HCT116 (cell line): ENCODE results near the gene ADAMTS16. TPM values are rescaled to one million over a fixed set of nuclear protein-coding genes. Genes with fewer than 3 reads are reported as not detected.

Source experiments
- ATAC-seq: fragments of 200-7000 bp; cut with Tn5 transposase; 2 replicates; pipeline ENCODE4 v1.9.1; 2020; ENCODE audit warnings: mild to moderate bottlenecking, moderate library complexity
- BruUV-seq: library from RNA; stranded (reverse); fragments of 400-500 nt; replicated peaks from 2 replicates; lab custom pipeline; 2021; lab: Mats Ljungman, UMichigan
- CTCF ChIA-PET: fragments of 300-600 bp; sonication (Branson Sonifier 250); formaldehyde crosslinking; loops from one replicate; lab custom pipeline; 2021; ENCODE audit warnings: antibody characterized with exemption; lab: Charles Lee
- POLR2A ChIA-PET: fragments of 300-600, 350-600 bp; sonication (Branson Sonifier 250); formaldehyde crosslinking; loops from one replicate; lab custom pipeline; 2021; ENCODE audit warnings: antibody characterized with exemption; lab: Charles Lee
- RAD21 ChIA-PET, 2 experiments: fragments of 300-600 bp; sonication (Branson Sonifier 250); formaldehyde crosslinking; loops; one replicate each; lab custom pipeline; 2023; ENCODE audit warnings: low total read pairs in 2 of 2; ENCODE audit not compliant: uncharacterized antibody in 2 of 2, unreplicated experiment in 2 of 2, low non-redundant PET in 1 of 2; lab: Charles Lee
- DNase-seq: peaks from one replicate; pipeline ENCODE4 v3.0.0-alpha.2; 2010; ENCODE audit warnings: low read depth, low spot score
- H2AFZ ChIP-seq: fragments of 200-600 bp; shearing (Covaris generic), sonication (generic); 2 replicates; pipeline ENCODE4 v1.6.1; 2017; ENCODE audit warnings: low read depth, mixed run types, mixed read lengths, antibody characterized with exemption, low read length; ENCODE audit not compliant: poor library complexity, severe bottlenecking
- H3K27ac ChIP-seq: 2 replicates; pipeline ENCODE4 v1.5.1; 2012; ENCODE audit warnings: low read depth, low read length
- H3K27me3 ChIP-seq: fragments of 200-600 bp; sonication (generic); 2 replicates; pipeline ENCODE4 v1.6.1; 2016; ENCODE audit warnings: mixed run types, low read length, mixed read lengths; ENCODE audit not compliant: insufficient read depth
- H3K36me3 ChIP-seq, 2 experiments: fragments of 200-500 bp in 1 of 2; fragments of 200-600 bp in 1 of 2; sonication (Bioruptor generic) in 1 of 2; sonication (generic) in 1 of 2; 2 replicates each; pipeline versions ENCODE4 v1.5.1 to v1.6.1; 2014 to 2016; ENCODE audit warnings: low read length in 2 of 2, inconsistent platforms in 1 of 2, mixed read lengths in 1 of 2, mixed run types in 1 of 2; ENCODE audit not compliant: insufficient read depth in 2 of 2, control insufficient read depth in 1 of 2
- H3K4me1 ChIP-seq, 2 experiments: fragments of 200-600 bp in 1 of 2; sonication (generic) in 1 of 2; 2 replicates each; pipeline versions ENCODE4 v1.5.1 to v1.6.1; 2012 to 2017; ENCODE audit warnings: low read length in 2 of 2, inconsistent platforms in 1 of 2, mild to moderate bottlenecking in 1 of 2, mixed read lengths in 1 of 2, mixed run types in 1 of 2, moderate library complexity in 1 of 2; ENCODE audit not compliant: insufficient read depth in 2 of 2, control insufficient read depth in 1 of 2
- H3K4me2 ChIP-seq: fragments of 200-600 bp; sonication (generic); 2 replicates; pipeline ENCODE4 v1.6.1; 2017; ENCODE audit warnings: mixed run types, low read length, mixed read lengths
- H3K4me3 ChIP-seq, 2 experiments: fragments of 200-600 bp in 1 of 2; sonication (generic) in 1 of 2; replicated peaks in 1 of 2; 2 replicates each; pipeline ENCODE4 v1.5.1; 2011 to 2016; ENCODE audit warnings: low read length in 2 of 2, control low read depth in 1 of 2, low read depth in 1 of 2, mild to moderate bottlenecking in 1 of 2, mixed read lengths in 1 of 2, mixed run types in 1 of 2
- H3K79me2 ChIP-seq: fragments of 200-600 bp; sonication (generic); 2 replicates; pipeline ENCODE4 v1.6.1; 2017; ENCODE audit warnings: mild to moderate bottlenecking, mixed run types, low read length, moderate library complexity, mixed read lengths; ENCODE audit not compliant: insufficient read depth
- H3K9ac ChIP-seq: fragments of 200-600 bp; sonication (generic); 2 replicates; pipeline ENCODE4 v1.6.1; 2016; ENCODE audit warnings: low read length, mixed read lengths
- H3K9me2 ChIP-seq: fragments of 200-600 bp; sonication (generic), shearing (Covaris generic); 2 replicates; pipeline ENCODE4 v1.6.1; 2017; ENCODE audit warnings: mixed run types, mild to moderate bottlenecking, moderate library complexity; ENCODE audit not compliant: insufficient read depth
- H3K9me3 ChIP-seq, 2 experiments: fragments of 200-500 bp in 1 of 2; fragments of 200-600 bp in 1 of 2; sonication (Bioruptor generic) in 1 of 2; sonication (generic) in 1 of 2; 2 replicates each; pipeline ENCODE4 v1.6.1; 2014 to 2017; ENCODE audit warnings: low read length in 2 of 2, mixed read lengths in 2 of 2, inconsistent platforms in 1 of 2, low read depth in 1 of 2, mild to moderate bottlenecking in 1 of 2, mixed run types in 1 of 2, moderate library complexity in 1 of 2; ENCODE audit not compliant: control insufficient read depth in 1 of 2, insufficient read depth in 1 of 2
- H4K20me1 ChIP-seq: fragments of 200-600 bp; sonication (generic), shearing (Covaris generic); 2 replicates; pipeline ENCODE4 v1.6.1; 2017; ENCODE audit warnings: mixed run types, mild to moderate bottlenecking, moderate library complexity; ENCODE audit not compliant: insufficient read depth
- CBX3 ChIP-seq: IDR thresholded peaks from 2 replicates; pipeline ENCODE4 v1.6.1; 2012; ENCODE audit warnings: low read depth
- CEBPB ChIP-seq: IDR thresholded peaks from 2 replicates; pipeline ENCODE4 v1.6.1; 2012; ENCODE audit warnings: low read depth
- ELF1 ChIP-seq: IDR thresholded peaks from 2 replicates; pipeline ENCODE4 v1.6.1; 2012; ENCODE audit warnings: low read depth, borderline replicate concordance
- EZH2 ChIP-seq: fragments of 200-600 bp; sonication (generic); IDR thresholded peaks from 2 replicates; pipeline ENCODE4 v1.6.1; 2017; ENCODE audit warnings: antibody characterized with exemption, mixed run types
- EZH2phosphoT487 ChIP-seq: fragments of 200-600 bp; IDR thresholded peaks from 2 replicates; pipeline ENCODE4 v1.6.1; 2018; ENCODE audit warnings: antibody characterized with exemption, borderline replicate concordance
- FOSL1 ChIP-seq: IDR thresholded peaks from 2 replicates; pipeline ENCODE4 v1.6.1; 2012; ENCODE audit warnings: low read depth
- JUND ChIP-seq: IDR thresholded peaks from 2 replicates; pipeline ENCODE4 v1.6.1; 2012
- POLR2A ChIP-seq: IDR thresholded peaks from 2 replicates; pipeline ENCODE4 v1.7.0; 2011; ENCODE audit warnings: borderline replicate concordance; ENCODE audit not compliant: insufficient read depth, insufficient read length; ENCODE audit errors: extremely low read depth
- POLR2AphosphoS5 ChIP-seq: IDR thresholded peaks from 2 replicates; pipeline ENCODE4 v1.6.1; 2011; ENCODE audit warnings: mild to moderate bottlenecking, low read depth, low read length, moderate library complexity
- RAD21 ChIP-seq: IDR thresholded peaks from 2 replicates; pipeline ENCODE4 v1.6.1; 2012; ENCODE audit warnings: low read depth, mild to moderate bottlenecking
- SIN3A ChIP-seq: IDR thresholded peaks from 2 replicates; pipeline ENCODE4 v1.6.1; 2012; ENCODE audit warnings: low read depth
- SRF ChIP-seq: IDR thresholded peaks from 2 replicates; pipeline ENCODE4 v1.6.1; 2012; ENCODE audit warnings: low read depth
- TCF7L2 ChIP-seq: IDR thresholded peaks from 2 replicates; pipeline ENCODE4 v1.7.0; 2011; ENCODE audit warnings: borderline replicate concordance, inconsistent platforms; ENCODE audit not compliant: insufficient read depth, insufficient read length; ENCODE audit errors: extremely low read depth
- YY1 ChIP-seq: IDR thresholded peaks from 2 replicates; pipeline ENCODE4 v1.6.1; 2011; ENCODE audit warnings: low read length, low read depth, moderate library complexity, mild to moderate bottlenecking; ENCODE audit not compliant: insufficient replicate concordance; ENCODE audit errors: extremely low read depth
- ZFX ChIP-seq: fragments of 450-650 bp; IDR thresholded peaks from 2 replicates; pipeline ENCODE4 v1.6.1; 2017
- ZNF274 ChIP-seq: fragments of 200-500 bp; sonication (Bioruptor generic); IDR thresholded peaks from 2 replicates; pipeline ENCODE4 v1.6.1; 2014; ENCODE audit warnings: mild to moderate bottlenecking, low read depth, low read length, inconsistent platforms
- intact Hi-C: fragments of 100-400 bp; cut with micrococcal nuclease; formaldehyde crosslinking; loops from 2 replicates; pipeline ENCODE4 v1.10.0; 2022
- total RNA-seq: library from RNA; stranded (reverse); gene quantifications from one replicate; pipeline ENCODE4 v1.2.1, GENCODE V29; 2021; ENCODE audit not compliant: unreplicated experiment
- TF ChIP-seq, protein P1 (sequence below): IDR thresholded peaks from 2 replicates; pipeline ENCODE4 v1.6.1; 2012
- TF ChIP-seq, protein P2 (sequence below): IDR thresholded peaks from 2 replicates; pipeline ENCODE4 v1.6.1; 2011; ENCODE audit warnings: mild to moderate bottlenecking, low read length, moderate library complexity; ENCODE audit not compliant: insufficient replicate concordance; ENCODE audit errors: extremely low read depth

ADAMTS16 gene
- total RNA-seq, 1 experiment from 2014 or later, result 2.4 TPM

DNA sequence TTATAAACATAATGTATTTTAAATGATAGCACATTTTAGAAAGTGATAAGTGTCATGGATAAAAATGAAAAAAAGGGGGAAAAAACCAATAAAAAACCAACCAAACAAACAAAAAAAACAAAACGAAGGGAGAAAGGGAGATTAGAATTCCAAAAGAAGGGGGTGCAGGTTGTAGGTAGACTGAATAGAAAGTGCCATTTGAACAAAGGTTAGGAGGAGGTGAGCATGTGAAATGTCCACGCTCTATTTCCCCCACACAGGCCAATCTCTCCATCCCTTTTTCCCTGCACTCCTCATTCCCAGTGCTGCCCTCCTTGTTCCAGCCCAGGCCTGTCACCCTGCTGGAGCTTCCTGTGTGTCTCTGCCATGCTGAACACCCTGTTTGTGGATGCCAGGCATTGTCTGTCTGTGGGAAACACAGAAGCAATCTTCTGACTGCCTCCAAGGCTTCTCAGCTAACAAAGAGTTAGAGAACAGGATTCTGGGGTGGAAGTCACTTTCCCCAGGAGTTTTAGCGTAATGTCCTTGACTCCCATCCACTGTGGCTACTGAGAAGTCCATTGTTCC lies 138.8 kb downstream of the ADAMTS16 start:
- POLR2A ChIA-PET, result no interaction called here
- TF ChIP-seq, protein P1, sequence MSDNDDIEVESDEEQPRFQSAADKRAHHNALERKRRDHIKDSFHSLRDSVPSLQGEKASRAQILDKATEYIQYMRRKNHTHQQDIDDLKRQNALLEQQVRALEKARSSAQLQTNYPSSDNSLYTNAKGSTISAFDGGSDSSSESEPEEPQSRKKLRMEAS, result no peak
- TF ChIP-seq JUND, result no peak
- no peak for TF ChIP-seq RAD21
- TF ChIP-seq POLR2A, result no peak
- no peak for TF ChIP-seq ELF1
- no peak for TF ChIP-seq YY1
- TF ChIP-seq EZH2phosphoT487, result no peak
- no peak for TF ChIP-seq POLR2AphosphoS5
- no peak for TF ChIP-seq TCF7L2
- TF ChIP-seq FOSL1, result no peak
- no peak for TF ChIP-seq ZFX
- TF ChIP-seq, all 23 proteins: peak for 0
- intact Hi-C loops, result no loop called here
- ChIA-PET CTCF (no interaction called here), RAD21 (no interaction called here)
- Histone ChIP-seq H3K27me3 (no peaks in the 10 kb centered on the region), H3K4me1 (no peaks in the 10 kb centered on the region), H3K9me3 (no peaks in the 10 kb centered on the region), H3K79me2 (no peaks in the 10 kb centered on the region), H3K4me2 (no peak overlapping the region), H2AFZ (no peak overlapping the region), H3K4me3 (no peak overlapping the region), H3K9me2 (no peaks in the 10 kb centered on the region), H3K36me3 (no peaks in the 10 kb centered on the region), H4K20me1 (no peaks in the 10 kb centered on the region), H3K27ac (no peak overlapping the region), H3K9ac (no peak overlapping the region)
- no peak for DNase-seq
- no peak for ATAC-seq
- no TSS peak for BruUV-seq

DNA sequence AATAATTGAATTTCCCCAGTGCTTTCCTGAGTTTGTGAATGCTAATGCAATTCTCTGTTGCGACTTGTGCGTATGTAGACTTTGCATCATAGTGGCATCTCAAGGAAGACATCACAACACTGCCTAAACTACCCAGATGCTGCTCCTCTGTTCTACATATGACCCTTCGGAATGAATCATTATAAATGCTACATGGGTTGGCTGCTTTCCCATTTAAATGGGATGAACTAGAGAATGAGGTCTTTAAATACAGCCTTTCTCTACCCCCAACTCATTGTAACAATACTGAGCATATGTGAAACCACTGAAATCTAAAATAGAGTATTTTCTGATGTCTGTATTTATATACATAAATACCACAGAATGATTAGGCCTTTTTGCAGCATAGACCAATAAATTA lies 145.8 kb downstream of the ADAMTS16 start:
- no peak overlapping the region for H3K4me2 ChIP-seq
- H2AFZ ChIP-seq, result no peak overlapping the region
- no peaks in the 10 kb centered on the region for H4K20me1 ChIP-seq
- RAD21 ChIA-PET, result interaction anchor here in 1 of 2 experiments (0.7 kb wide), 1 partner anchor 1153 kb away, joined by 4 read pairs; no protein-coding TSS in a partner anchor
- H3K9ac ChIP-seq, result no peak overlapping the region
- intact Hi-C loops, result no loop called here
- H3K27me3 ChIP-seq, result no peaks in the 10 kb centered on the region
- POLR2A ChIA-PET, result no interaction called here
- no peak overlapping the region for H3K4me3 ChIP-seq
- no peaks in the 10 kb centered on the region for H3K4me1 ChIP-seq
- no TSS peak for BruUV-seq
- H3K9me3 ChIP-seq, result no peaks in the 10 kb centered on the region
- no peak overlapping the region for H3K27ac ChIP-seq
- CTCF ChIA-PET, result no interaction called here
- ATAC-seq (no peak), DNase-seq (no peak)
- no peaks in the 10 kb centered on the region for H3K36me3 ChIP-seq
- H3K79me2 ChIP-seq, result no peaks in the 10 kb centered on the region
- H3K9me2 ChIP-seq, result no peaks in the 10 kb centered on the region
- TF ChIP-seq EZH2 (no peak), POLR2AphosphoS5 (no peak), CBX3 (no peak), CEBPB (no peak), TCF7L2 (no peak), RAD21 (no peak), JUND (no peak), ZFX (no peak), SRF (no peak), SIN3A (no peak), ZNF274 (no peak)
- TF ChIP-seq, protein P2, sequence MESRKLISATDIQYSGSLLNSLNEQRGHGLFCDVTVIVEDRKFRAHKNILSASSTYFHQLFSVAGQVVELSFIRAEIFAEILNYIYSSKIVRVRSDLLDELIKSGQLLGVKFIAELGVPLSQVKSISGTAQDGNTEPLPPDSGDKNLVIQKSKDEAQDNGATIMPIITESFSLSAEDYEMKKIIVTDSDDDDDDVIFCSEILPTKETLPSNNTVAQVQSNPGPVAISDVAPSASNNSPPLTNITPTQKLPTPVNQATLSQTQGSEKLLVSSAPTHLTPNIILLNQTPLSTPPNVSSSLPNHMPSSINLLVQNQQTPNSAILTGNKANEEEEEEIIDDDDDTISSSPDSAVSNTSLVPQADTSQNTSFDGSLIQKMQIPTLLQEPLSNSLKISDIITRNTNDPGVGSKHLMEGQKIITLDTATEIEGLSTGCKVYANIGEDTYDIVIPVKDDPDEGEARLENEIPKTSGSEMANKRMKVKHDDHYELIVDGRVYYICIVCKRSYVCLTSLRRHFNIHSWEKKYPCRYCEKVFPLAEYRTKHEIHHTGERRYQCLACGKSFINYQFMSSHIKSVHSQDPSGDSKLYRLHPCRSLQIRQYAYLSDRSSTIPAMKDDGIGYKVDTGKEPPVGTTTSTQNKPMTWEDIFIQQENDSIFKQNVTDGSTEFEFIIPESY, result no peak
- TF ChIP-seq, protein P1, result no peak
